HG03442 (cell line): ENCODE data around the gene LMOD3.

ENCODE experiments used
- ATAC-seq: cut with Tn5 transposase; IDR thresholded peaks from one replicate; pipeline ENCODE4 v1.9.1; 2021; ENCODE audit warnings: mild to moderate bottlenecking, moderate library complexity; ENCODE audit not compliant: unreplicated experiment

Gene LMOD3

GRCh38 chr3:69094467-69095205, 27.8 kb downstream of the LMOD3 start:
- ATAC-seq: no peak

- ATAC-seq: peak; percentile 80
These were observed 30.3 kb downstream of the LMOD3 start for GRCh38 chr3:69092030-69092516.

- no peak for ATAC-seq
These were observed 30.9 kb downstream of the LMOD3 start for GRCh38 chr3:69091389-69092029.

- ATAC-seq: no peak
These were observed 32.4 kb downstream of the LMOD3 start for GRCh38 chr3:69090021-69090420.

GRCh38 chr3:69088063-69088462, 34.3 kb downstream of the LMOD3 start:
- peak; percentile 18 for ATAC-seq

- ATAC-seq: no peak
These were observed 35.2 kb downstream of the LMOD3 start for GRCh38 chr3:69087030-69087791.

GRCh38 chr3:69085833-69086722, 36.3 kb downstream of the LMOD3 start:
- ATAC-seq: no peak

- ATAC-seq: no peak
These were observed 37.1 kb downstream of the LMOD3 start for GRCh38 chr3:69085168-69085832.

- peak; percentile 40 for ATAC-seq
These were observed 37.8 kb downstream of the LMOD3 start, which contains the start of gene ARL6IP5 for GRCh38 chr3:69084326-69085167. Gene ARL6IP5, plus strand, starts transcription at chr3:69084937. Its CDS starts 111 bp downstream, at chr3:69085048.

- peak; percentile 60 for ATAC-seq
These were observed 39.6 kb downstream of the LMOD3 start for GRCh38 chr3:69082805-69083204.

GRCh38 chr3:69082361-69082760, 40.0 kb downstream of the LMOD3 start:
- ATAC-seq: no peak

- no peak for ATAC-seq
These were observed 40.7 kb downstream of the LMOD3 start for GRCh38 chr3:69081583-69082262.

GRCh38 chr3:69080233-69080920, 42.0 kb downstream of the LMOD3 start, which contains the start of gene UBA3:
Gene UBA3, minus strand, starts transcription at chr3:69080365. Its CDS starts 12 bp downstream, at chr3:69080353.
- ATAC-seq: peak; percentile 41

- ATAC-seq: peak; percentile 12
These were observed 42.9 kb downstream of the LMOD3 start for GRCh38 chr3:69079269-69080159.

GRCh38 chr3:69072928-69073327, 49.5 kb downstream of the LMOD3 start:
- ATAC-seq: no peak

GRCh38 chr3:69066121-69066520, 56.3 kb downstream of the LMOD3 start:
- no peak for ATAC-seq
